ENCODE measurements around the gene BIN1.

The BIN1 gene

DNA sequence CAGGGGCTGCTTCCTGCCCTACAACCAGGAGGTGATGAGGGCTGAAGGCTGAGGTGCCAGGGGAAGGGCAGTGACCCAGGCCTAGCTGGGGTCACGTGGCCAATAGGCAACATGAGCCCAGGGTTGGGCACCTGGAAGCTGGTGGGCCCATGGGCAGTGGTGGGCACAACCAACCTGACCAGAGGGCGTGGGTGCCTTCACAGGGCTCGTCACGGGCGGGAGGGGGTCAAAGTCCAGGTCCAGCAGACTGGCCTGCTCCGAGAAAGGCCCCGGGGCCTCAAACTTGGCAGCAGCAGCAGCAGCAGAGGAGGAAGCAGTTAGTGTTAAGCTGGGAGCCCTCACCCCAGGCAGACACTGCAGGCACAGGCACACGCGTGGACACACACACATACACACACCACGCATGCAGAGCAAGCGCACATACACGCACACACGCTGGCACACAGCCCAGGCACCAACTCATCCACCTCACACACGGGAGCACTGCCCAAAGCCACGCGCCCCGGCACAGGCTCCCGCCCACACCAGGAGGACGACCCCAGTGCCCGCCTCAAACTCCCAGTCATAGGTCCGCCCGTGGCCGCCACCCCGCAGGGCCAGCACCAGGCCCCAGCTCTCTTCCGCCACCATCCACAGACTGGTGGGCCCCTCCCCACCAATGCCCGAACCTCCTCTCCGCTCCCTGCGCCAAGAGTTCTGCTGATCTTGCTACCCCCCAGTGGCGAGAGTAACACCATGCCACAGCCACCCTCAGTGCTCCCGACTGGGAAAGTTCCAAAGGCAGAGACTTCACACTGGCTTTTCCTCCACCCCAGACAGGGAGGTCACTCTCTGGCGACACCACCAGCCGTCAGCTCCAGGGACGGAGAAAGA, 53.0 kb downstream of the BIN1 start:
- H3K4me3 ChIP-seq (replicated peaks in 1 of 2; ENCODE audit: low read depth in 2 of 2, low read length in 2 of 2): no peak overlapping the region
- no peak for DNase-seq (ENCODE audit: low read depth in 2 of 2)
- TF ChIP-seq CTCF (IDR thresholded peaks at IDR 0.05; ENCODE audit: low read depth, low read length): no peak

DNA sequence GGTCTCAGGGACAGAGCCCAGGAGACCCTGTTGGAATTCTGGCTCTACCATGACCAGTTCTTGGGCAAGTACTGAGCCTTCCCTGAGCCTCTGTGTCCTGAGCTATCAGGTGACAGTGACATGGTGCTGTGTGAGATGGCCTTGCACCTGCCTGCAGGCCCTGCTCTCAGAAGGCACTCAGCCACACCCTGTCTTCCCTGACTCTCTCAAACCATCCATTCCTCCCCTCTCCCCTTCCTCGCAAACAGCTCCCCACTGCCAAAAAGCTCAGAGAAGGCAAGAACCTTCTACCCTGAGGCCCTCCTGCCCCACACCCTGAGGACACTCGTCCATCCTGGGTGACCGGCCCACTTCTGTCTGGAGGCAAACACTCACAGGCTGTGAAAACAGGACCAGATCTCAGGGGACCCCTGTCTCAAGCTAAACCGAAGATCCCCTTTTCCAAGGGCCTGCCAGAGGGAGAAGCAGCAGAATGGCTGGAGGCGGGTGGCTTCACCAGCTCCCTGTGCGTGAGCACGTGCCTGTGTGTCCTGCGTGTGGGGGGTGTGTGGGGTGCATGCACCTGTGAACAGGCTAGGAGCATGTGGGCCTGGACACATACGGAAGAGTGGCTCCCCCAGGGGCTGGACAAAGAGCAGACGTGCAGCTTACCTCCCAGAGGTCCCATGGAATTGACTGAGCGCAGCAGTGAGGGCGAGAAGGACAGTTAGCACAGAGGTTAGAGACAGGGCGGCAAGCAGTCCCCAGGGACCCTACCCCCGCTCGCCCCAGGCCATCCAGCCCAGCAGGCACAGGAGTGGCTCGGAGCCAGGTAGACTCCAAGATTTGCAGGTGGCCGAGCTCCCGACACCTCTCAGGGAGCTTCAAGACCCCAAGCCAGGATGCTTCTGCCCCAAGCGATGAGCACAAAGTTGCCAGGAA, 53.9 kb downstream of the BIN1 start:
- DNase-seq (ENCODE audit: low read depth in 2 of 2): no peak
- TF ChIP-seq CTCF (IDR thresholded peaks at IDR 0.05; ENCODE audit: low read depth, low read length): no peak
- no peak overlapping the region for H3K4me3 ChIP-seq (replicated peaks in 1 of 2; ENCODE audit: low read depth in 2 of 2, low read length in 2 of 2)

GRCh38 chr2:127052057-127052770, 54.7 kb downstream of the BIN1 start:
- no peak overlapping the region for H3K4me3 ChIP-seq (replicated peaks in 1 of 2; ENCODE audit: low read depth in 2 of 2, low read length in 2 of 2)
- TF ChIP-seq CTCF (IDR thresholded peaks at IDR 0.05; ENCODE audit: low read depth, low read length): no peak
- no peak for DNase-seq (ENCODE audit: low read depth in 2 of 2)

DNA sequence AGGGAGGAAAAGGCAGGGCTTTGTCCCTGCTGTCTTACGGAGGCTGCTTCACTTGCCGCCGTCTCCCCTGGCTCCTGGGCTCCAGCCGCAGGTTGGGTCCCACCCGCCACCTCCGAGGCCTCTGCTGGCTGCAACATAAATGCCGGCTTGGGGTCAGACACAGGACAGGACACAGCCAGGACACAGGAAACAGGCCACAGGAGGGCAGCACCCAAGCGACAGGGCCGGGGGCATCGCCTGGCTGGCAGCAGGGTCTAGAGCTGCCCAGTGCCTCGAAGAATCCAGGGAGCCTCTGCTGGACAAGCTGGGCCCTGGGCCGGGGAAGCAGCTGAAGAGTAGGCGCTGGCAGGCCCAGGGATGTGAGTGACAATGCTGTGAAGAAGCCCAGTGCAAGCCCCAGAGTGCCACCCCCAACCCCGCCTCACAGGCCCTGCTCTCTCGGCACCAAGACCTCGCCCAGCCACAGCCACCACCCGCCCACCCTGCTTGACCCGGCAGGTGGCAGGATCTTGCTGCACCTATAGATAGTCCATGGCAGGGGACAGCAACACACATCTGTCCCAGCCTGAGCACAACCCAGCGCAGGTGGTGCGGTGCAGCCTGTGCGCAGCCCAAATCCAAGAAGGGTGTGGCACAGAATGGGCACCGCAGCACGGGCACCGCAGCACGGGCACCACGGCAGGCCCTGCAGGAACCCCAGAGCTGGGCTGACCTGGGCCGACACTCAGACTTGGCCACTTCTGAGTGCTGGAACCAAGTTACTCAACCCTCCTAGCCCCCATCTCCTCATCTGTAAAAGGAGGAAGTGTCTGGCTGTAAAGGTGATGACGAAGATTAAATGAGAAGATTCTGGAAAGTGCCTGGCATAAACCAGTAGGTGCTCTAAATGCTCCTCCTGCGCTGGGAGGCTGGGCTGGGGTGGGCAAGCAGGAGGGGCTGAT, 55.6 kb downstream of the BIN1 start:
- no peak for DNase-seq (ENCODE audit: low read depth in 2 of 2)
- H3K4me3 ChIP-seq (replicated peaks in 1 of 2; ENCODE audit: low read depth in 2 of 2, low read length in 2 of 2): no peak overlapping the region
- TF ChIP-seq CTCF (IDR thresholded peaks at IDR 0.05; ENCODE audit: low read depth, low read length): no peak

DNA sequence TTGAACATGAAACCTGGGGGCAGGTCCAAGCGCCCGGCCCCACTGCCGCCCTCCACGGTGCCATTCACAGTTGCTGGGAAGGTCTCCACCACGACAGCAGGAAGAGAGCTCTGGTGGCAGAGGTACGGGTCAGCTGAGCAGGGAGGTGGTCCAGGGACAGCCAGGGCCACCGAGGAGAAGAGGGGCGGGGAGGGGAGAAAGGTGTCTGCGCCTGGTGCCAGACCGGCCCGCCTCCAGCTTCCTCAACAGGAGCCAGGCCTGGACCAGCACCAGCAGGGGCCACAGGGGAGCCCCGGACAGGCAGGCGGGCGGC, 56.2 kb downstream of the BIN1 start:
- DNase-seq (ENCODE audit: low read depth in 2 of 2): no peak
- TF ChIP-seq CTCF (IDR thresholded peaks at IDR 0.05; ENCODE audit: low read depth, low read length): no peak

More for the DNA sequence above, 56.2 kb downstream of the BIN1 start:
- H3K4me3 ChIP-seq (replicated peaks in 1 of 2; ENCODE audit: low read depth in 2 of 2, low read length in 2 of 2): no peak overlapping the region

Data from cardiac fibroblast (primary cell).